GM19023 (cell line): ENCODE measurements around the gene MBTD1.
A peak's percentile ranks its signal among the peaks of the same experiment; 100 is the strongest.
"Not testable (repeated sequence)": the region's sequence is repeated elsewhere in the genome, so short reads cannot be mapped to it uniquely, and the experiment has no call there.

Experiments used
- ATAC-seq: cut with Tn5 transposase; IDR thresholded peaks from one replicate; pipeline ENCODE4 v1.9.1; 2021; ENCODE audit warnings: mild to moderate bottlenecking, moderate library complexity; ENCODE audit not compliant: unreplicated experiment

The MBTD1 gene

DNA sequence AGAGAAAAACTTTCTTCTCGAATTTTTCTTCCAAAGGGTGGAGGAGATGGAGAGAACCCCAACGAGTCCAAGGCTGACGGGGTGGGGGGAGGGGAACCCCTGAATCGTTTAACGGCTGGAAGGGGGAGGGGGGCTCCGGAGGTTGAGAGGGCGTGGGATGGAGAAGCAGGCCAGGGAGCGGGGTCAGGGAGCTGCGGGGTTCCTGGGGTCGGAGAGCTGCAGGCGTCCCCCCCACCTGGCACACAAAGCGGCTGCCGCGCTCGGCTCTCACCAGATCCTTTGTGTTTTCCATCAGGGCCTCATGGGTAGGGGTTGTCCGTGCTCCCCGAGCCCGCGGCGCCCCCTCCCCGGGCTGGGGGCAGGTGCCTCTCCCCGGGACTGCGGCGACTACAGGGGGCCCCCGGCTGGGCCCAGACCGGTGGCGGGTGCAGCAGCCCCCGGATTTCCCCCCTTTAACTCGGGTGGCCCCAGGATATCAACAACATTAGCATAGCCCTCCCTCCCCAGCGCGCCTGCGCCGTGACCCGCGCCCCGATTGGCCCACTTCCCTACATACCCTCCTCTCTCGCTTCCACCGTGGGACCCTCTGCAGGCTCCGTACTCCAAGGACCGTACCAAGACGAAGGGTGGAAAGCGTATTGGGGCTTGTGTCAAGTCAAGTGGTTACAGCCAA is at the start of gene MBTD1:
Gene MBTD1, minus strand, starts transcription at position 486 of the 673 bp plus-strand sequence. CDS start 34,888 bp downstream, outside the sequence.
- ATAC-seq = peak; percentile 75

DNA sequence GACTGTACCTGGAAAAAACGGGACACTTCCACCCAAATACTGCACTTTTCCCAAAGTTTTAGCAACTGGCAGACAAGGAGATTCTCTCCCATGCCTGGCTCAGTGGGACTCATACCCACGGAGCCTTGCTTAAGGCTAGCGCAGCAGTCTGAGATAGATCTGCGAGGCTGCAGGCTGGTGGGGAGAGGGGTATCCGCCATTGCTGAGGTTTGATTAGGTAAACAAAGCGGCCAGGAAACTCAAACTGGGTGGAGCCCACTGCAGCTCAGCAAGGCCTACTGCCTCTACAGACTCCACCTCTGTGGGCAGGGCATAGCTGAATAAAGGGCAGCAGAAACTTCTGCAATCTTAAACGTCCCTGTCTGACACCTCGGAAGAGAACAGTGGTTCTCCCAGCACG is 45.3 kb upstream of the MBTD1 start:
- no peak for ATAC-seq

DNA sequence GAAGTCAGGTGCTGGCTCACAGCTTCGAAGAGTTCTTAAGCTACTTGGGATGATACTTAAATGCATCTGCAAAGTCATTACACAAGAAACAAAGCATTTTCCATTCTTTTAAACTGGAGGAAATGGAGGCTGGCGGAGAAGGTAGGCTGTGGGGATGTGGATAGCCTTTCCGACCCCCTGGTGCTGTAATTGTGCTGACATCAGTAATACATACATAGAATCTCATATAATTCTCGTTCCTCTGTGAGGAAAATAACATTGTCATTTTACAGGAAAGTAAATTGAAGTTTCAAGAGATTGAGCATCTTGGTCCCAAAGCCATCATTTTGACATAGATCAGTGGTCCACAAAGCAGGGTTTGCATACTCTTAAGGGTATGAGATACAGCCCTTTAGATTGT is 40.0 kb upstream of the MBTD1 start:
- no peak for ATAC-seq

DNA sequence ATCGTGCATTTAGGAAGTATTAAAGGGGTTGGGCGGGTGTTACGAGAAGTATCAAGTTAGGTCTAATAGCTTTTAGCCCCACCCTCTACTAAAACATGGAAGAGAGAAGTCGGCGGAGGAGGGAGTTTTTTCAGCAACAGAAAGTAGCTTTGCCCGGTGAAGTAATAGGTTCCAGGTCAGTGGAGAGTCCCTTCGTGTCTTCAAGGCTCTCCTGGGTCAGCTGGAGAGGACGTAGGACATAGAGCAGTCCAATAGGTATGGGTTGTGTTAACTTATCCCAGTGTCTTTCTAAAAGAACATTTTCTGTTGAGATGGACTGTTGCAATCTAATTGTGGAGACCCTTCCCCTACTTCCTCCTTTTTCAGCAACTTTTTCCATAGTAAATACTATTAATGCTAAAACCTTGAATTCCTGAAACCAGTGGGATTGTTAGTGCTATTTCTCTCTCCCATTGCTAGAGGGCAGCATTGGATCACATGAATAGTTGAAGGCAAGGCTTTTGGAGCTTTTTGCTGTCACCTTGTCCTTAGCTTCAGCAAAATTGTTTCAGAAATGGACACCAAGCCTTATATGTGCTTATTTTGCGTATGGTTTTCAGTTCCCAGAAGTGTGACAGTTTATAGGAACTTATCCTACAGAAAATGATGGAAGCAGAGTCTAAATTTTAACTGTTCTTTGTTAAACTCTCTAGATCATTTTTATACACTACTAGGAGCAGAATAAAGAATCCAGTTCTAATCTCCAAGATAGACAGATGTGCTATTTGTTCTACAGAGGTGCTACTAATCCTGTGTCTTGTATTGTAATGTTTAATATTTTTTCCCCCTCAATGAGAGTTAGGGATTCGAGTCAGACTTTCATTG is 38.9 kb upstream of the MBTD1 start:
- ATAC-seq = no peak

DNA sequence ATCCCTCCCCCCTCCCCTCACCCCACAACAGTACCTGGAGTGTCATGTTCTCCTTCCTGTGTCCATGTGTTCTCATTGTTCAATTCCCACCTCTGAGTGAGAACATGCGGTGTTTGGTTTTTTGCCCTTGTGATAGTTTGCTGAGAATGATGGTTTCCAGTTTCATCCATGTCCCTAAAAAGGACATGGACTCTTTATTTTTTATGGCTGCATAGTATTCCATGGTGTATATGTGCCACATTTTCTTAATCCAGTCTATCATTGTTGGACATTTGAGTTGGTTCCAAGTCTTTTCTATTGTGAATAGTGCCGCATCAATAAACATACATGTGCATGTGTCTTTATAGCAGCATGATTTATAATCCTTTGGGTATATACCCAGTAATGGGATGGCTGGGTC is 34.5 kb upstream of the MBTD1 start:
- not testable (repeated sequence) for ATAC-seq

DNA sequence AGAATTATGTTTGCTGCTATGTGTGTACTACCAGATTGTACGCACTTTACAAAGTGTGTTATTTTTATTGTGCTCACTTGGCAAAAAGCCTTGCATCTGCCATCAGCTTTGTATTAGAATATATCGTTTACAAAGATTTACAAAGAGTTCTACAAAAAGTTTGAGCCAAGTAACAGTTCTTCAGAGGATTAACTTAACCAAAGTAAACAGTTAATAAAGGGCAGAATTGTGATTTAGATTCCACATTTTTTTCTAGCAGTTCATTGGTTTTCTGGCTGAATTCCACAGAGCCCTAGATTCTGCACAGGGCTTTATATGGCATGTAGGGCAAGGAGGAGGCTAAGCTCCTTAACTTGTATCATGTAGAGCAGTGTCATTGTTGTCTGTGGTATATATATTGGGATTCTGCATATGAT is 29.9 kb upstream of the MBTD1 start:
- no peak for ATAC-seq

DNA sequence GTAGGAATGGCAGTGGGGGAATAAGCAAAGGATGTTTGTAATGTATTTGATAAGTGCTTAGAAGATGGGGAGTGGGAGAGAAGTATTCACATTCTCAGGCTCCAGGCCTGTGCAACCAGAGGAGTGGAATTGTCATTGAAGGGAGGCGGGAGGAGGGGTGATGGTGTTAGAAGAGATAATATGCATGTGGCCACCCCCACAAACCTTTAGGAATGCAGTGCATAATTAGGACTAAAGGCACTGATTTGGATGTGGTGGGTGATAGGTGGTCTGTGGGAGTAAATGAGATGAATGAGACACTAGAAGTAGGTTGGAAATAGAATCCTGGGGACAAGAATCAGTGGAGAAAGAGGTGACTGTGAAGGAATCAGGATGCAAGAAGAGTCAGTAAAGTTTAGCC is 27.6 kb upstream of the MBTD1 start:
- ATAC-seq = no peak

DNA sequence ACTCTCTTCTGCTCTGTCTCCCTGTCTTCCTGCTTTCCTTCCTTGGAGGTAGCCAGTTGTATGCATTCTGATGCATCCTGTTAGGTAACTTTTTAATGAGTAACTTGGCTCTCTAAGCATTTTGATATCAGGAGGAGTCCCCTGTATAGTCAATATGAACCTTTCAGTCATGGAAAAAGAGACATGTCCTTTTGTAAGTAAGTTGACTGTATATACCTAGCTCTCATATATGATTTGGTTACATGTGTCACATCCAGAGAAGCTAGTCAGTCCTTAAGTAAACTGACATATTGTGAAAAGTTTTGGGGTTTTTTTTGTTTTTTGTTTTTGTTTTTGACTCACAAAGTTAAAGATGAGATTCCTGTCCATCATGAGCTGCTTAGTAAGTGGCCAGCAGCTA is 19.3 kb upstream of the MBTD1 start:
- no peak for ATAC-seq

DNA sequence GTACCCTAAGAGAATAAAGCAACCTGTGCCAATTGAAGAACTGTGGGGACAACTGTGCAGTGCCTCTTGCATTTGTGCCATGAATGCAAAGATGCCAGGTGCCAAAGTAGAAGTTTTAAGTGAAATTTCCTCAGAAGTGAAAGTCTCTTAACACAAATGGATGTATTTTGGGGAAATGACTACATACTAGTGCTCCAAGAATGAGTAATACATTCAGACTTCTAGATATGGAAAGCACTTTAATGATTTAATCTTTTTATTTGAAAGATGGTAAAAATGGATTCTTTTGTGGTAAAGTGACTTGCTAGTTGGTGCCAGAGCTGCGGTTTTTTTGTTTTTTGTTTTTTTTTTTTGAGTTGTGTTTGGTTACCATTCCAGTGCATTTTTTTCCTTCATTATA is 15.5 kb upstream of the MBTD1 start:
- ATAC-seq = no peak

DNA sequence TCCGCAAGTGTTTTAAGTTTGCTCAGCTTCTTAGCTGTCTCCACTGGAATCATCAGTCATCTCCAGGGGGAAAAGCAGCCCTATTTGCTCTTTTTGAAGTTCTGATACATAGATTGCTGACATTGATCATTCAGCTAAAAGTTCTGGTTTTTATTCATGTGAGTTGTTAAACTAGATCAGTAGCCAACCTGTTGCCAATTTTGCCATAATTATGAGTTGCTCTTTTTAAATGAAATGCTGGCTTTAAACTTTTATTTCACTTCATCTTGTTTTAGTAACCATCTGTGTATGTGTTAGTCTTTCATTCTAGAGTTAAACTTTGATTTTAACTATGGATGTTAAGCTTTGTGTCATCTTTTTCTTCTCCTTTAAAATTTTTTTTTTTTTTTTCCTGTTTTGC is 13.0 kb upstream of the MBTD1 start:
- no peak for ATAC-seq

DNA sequence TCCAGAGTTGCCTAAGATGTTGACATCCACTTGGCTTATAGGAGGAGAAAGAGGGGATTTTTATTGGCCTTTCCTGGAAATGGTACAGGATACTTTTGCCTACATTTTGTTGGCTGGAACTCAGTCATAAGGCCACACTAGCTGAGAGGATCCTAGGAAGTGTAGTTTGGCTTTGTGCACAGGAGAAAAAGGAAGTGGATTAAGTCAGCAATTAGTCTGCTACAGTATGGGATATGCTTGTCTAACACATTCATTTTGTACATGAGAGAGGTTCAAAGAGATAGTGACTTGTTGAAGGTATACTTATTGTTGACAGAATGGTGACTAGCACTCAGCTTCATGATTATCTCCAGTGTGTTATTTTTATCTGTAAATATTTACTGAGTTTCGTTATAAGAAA is 10.8 kb upstream of the MBTD1 start:
- no peak for ATAC-seq

DNA sequence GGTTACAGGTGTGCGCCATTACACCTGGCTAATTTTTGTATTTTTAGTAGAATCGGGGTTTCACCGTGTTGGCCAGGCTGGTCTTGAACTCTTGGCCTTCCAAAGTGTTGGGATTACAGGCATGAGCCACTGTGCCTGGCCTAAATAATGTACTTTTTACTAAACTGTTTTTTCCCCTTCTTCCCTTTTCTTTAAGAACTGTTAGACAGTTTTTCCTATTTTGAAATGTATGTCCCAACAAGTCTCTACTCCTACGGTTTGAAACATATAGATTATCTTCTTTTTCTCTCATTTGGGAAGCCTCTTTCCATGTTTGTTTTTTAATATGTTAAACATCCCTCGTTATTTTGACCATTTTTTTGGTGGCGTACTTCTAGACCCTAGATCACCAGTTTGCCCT is 10.1 kb upstream of the MBTD1 start:
- no peak for ATAC-seq

DNA sequence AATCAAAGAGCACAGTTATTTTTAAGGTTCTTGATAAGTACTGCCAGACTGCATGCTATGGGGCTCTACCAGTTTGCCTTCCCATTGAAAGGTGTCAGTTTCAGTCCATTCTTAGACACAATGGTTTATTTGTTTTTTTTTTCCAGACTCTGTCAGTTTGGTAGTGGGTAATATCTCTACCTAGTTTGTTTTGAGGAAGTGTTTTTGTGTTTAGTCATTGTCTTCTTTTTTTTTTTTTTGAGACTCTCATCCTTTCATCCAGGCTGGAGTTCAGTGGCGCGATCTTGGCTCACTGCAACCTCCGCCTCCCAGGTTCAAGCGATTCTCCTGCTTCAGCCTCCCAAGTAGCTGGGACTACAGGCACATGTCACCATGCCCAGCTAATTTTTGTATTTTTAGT is 4.6 kb upstream of the MBTD1 start:
- ATAC-seq = not testable (repeated sequence)

DNA sequence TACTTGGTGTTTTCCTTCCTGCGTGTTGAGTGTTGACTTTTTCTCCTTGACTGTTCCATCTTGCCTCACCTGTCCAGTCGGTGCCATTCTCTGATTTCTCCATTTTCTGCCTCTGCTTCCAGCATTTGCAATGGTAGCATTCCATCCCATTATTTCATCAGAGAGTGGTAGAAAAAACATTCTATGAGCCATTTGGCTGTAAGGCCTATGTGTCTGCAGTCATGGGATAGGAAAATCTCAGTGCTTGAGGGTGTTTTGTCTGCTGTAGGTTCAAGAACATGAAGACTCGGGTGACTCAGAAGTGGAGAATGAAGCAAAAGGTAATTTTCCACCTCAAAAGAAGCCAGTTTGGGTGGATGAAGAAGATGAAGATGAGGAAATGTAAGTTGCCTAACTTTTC is 3.2 kb upstream of the MBTD1 start:
- ATAC-seq = no peak

DNA sequence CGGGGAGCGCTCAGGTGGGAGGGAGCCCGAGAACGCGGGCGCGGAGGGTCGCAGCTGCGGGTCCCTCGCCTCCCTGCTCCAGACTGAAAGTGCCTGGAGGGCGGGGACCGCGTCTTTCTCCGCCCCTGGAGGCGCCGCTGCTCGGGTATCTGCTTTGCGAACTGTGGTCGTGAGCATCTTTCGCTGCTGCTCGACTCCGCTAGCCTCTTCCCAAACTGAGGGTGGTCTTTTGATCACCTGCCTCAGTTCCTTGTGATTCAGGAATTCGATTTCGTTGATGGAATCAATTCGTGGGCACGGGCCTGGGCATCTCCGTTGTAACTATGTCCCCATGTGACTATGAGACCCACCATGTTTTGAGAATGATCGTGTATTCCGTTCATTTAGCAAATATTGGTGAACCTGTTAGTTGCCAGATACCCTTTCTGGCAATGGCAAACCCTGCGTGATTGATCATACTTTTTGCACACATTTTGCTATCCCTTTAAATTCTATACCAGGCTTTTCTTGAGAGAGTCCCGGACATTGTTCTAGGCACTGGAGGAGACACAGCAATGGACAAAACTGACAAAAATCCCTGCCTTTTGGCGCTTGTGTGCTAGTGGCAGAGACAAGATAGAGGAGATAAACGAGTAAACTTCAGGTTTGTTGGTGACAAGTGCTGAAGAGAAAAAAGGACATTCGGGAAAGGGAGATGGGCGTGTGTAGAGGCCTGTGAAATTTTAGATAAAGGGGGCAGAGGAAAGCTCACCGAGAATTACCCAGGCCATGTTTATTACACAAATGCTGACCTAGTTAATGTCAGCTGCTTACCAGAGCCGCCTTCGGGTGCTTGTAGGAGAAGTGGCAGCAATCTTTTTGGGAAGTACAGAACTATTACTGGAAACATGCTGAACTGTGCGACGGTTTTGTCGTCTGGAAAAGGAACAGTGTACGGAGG is 1.4 kb upstream of the MBTD1 start:
- ATAC-seq = no peak

DNA sequence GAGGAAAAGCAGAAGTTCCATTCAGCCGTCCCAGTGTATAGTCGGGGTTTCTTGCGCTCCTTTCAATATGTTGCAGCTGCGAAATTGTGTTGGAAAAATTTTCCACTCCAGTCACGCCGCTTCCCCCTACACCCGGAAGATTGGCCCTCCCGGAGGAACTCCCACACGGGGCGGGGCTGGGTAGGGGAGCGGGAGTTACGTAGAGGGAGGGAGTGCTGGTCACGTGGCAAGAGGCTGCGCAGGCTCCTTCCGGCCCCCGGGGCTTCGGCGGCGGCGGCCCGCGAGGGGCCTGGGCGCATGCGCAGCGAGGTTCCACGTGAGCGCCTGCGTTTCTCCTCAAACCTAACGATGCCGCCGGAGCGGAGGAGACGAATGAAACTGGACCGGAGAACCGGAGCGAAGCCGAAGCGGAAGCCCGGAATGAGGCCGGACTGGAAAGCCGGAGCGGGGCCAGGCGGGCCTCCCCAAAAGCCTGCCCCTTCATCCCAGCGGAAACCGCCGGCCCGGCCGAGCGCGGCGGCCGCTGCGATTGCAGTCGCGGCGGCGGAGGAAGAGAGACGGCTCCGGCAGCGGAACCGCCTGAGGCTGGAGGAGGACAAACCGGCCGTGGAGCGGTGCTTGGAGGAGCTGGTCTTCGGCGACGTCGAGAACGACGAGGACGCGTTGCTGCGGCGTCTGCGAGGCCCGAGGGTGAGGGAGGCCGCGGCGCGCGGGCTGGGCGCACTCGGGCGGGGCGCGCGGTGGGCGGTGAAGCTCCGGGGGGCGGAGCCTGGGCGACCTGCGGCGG is 581 bp upstream of the MBTD1 start, which contains the start of gene UTP18:
Gene UTP18, plus strand, starts transcription at position 310 of the 787 bp plus-strand sequence. Its CDS starts 39 bp downstream, at position 349.
- ATAC-seq = peak; percentile 76

DNA sequence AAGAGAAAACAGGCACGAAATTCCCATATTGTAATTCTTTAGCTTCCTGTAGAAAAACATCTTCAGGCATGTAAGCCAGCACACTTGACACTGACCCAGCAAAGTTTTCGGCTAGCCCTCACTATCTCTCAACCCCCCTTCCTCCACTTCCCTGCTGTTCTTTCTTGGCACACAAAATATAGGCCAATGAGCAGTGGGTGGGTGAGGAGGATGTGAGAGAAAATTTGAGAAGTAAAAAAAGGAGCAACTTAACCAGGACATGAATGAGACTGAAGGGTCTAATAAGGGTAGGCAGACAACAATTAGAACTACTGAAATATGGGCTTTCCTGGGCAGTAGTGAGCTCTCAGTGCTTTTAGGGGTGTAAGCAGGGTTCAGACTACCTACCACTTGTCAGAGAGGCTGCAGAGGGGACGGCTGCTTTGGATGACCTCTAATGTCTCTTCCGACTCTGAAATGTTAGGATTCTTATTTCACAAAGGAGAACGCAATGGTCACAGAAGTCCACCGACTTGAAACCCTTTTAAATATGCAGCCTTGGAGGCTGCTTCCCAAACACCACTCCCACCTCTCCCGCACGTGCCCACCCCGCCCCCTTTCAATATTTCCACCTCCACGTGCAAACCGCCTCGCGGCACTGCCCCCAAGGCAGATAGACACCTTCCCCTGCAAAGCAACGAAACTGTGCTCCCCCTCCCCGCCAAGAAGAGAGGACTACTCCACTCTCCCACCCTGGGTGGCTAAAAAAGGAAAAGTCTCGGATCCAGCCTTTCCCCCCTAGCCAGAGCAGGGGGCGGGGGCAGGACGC is 889 bp downstream of the MBTD1 start:
- no peak for ATAC-seq

DNA sequence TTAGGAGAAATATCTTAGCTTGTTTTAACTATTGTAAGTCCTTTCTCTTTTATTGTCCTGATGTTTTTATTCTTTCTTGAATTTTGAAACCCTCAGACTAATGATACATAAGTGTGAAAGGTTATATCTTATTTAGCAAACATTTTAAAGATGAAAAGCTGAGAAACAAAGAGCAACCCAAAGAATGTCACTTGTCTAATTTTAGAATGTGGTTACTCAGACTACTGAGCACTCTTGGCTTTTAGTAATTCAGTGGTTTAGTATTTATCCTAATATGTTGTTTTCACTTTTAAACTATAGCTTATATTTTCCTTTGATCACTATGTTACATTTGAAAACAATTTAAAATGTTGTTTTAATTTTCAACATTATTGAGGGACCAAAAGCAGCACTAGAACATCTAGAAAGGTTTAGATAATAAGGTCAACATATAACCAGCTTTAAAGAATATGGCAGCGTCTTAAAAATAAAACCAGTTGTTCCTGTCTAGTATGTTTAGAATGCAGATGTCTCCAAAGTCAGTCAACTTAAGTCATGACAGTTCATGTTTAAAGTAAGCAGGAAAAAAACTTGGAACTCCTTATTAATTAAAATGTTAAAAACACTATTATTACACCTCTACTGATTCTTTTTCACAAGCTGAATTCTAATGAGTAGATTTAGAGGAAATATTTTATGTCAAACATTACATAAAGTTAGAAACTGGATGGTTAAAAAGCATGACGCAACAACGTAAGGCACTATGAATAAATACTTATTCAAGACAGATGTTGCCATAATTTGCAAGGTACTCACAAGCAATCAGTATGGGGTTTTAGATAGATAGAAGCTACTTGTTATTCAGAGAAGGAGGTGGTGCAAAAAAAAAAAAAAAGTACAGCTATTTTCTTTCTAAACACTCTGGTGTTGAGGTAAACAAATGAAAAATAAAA is 2.4 kb downstream of the MBTD1 start:
- ATAC-seq = no peak
